Keratinocyte (primary cell): ENCODE measurements around the gene S100A14.

Experiments
- CTCF ChIP-seq, 3 experiments: IDR thresholded peaks in 1 of 3; conservative IDR thresholded peaks in 1 of 3; optimal IDR thresholded peaks in 1 of 3; 2 replicates in 2 of 3; 3 replicates in 1 of 3; pipeline versions ENCODE3 to v1.5.1; 2011; ENCODE audit warnings: low read length in 3 of 3, mild to moderate bottlenecking in 3 of 3, moderate library complexity in 2 of 3, control low read depth in 1 of 3, inconsistent platforms in 1 of 3; ENCODE audit not compliant: insufficient read depth in 2 of 3; ENCODE audit errors: extremely low read depth in 1 of 3
- EZH2 ChIP-seq: IDR thresholded peaks from one replicate; pipeline ENCODE4 v1.6.1; 2012; ENCODE audit warnings: inconsistent platforms, mild to moderate bottlenecking, low read length, moderate library complexity

- TF ChIP-seq CTCF (optimal IDR thresholded peaks at IDR 0.05 in 1 of 3, IDR thresholded peaks at IDR 0.05 in 1 of 3, conservative IDR thresholded peaks at IDR 0.05 in 1 of 3; ENCODE audit: extremely low read depth in 1 of 3, insufficient read depth in 2 of 3, low read length in 3 of 3), result no peak
- TF ChIP-seq EZH2, result no peak
Observed at GRCh38 chr1:153614906-153615305, 1.2 kb downstream of the S100A14 start.
